Suprapubic skin (tissue), 4 donors: ENCODE data around the gene ZNF69. TPM values are rescaled to one million over a fixed set of nuclear protein-coding genes. Genes with fewer than 3 reads are reported as not detected.
A peak's percentile ranks its signal among the peaks of the same experiment; 100 is the strongest.
"Not testable (repeated sequence)": the region's sequence is repeated elsewhere in the genome, so short reads cannot be mapped to it uniquely, and the experiment has no call there.

ENCODE experiments used
- DNase-seq, 2 donors: peaks; one replicate each; pipeline ENCODE4 v3.0.0-alpha.2; 2019; ENCODE audit warnings: low spot score in 2 of 2
- H3K27ac ChIP-seq: fragments of 200-600 bp; sonication (generic); one replicate; pipeline ENCODE4 v1.5.1; 2019
- H3K27me3 ChIP-seq: fragments of 200-600 bp; sonication (generic); one replicate; pipeline ENCODE4 v1.5.1; 2019
- H3K36me3 ChIP-seq: fragments of 200-600 bp; sonication (generic); one replicate; pipeline ENCODE4 v1.5.1; 2019
- H3K4me1 ChIP-seq: fragments of 200-600 bp; sonication (generic); one replicate; pipeline ENCODE4 v1.5.1; 2019
- H3K4me3 ChIP-seq: fragments of 200-600 bp; sonication (generic); one replicate; pipeline ENCODE4 v1.5.1; 2019; ENCODE audit warnings: mild to moderate bottlenecking
- H3K9me3 ChIP-seq: fragments of 200-600 bp; sonication (generic); one replicate; pipeline ENCODE4 v1.5.1; 2019
- CTCF ChIP-seq, 2 donors: fragments of 200-600 bp in 1 of 2; fragments of 450-650 bp in 1 of 2; sonication (generic) in 1 of 2; IDR thresholded peaks; one replicate each; pipeline ENCODE4 v1.5.1; 2016 to 2019; ENCODE audit warnings: antibody characterized with exemption in 2 of 2, mild to moderate bottlenecking in 1 of 2, moderate library complexity in 1 of 2
- EP300 ChIP-seq: sonication (generic); formaldehyde crosslinking; IDR thresholded peaks from one replicate; pipeline ENCODE4 v1.6.1; 2017; ENCODE audit warnings: antibody characterized with exemption
- POLR2A ChIP-seq, 2 donors: fragments of 450-650 bp; IDR thresholded peaks; one replicate each; pipeline ENCODE4 v1.6.1; 2017; ENCODE audit warnings: antibody characterized with exemption in 2 of 2, mild to moderate bottlenecking in 2 of 2, moderate library complexity in 2 of 2
- POLR2AphosphoS5 ChIP-seq, 3 donors: sonication (generic); formaldehyde crosslinking; IDR thresholded peaks; one replicate each; pipeline ENCODE4 v1.6.1; 2017; ENCODE audit warnings: antibody characterized with exemption in 3 of 3
- WGBS: methylation state at CpG from one replicate; pipeline ENCODE4 v1.1.5; 2018; 5-methylcytosine and 5-hydroxymethylcytosine counted together
- total RNA-seq, 4 donors: library from RNA; depleted of rRNA; stranded (reverse); fragments of >200 nt; gene quantifications; one replicate each; pipeline ENCODE4 v1.1.0, GENCODE V29; 2016

Gene ZNF69
- total RNA-seq, 4 donors from 2014 or later, result 1.3 to 6.7 (median 4.4) TPM

GRCh38 chr19:11887234-11887610 is 360 bp upstream of the ZNF69 start:
- no peak for DNase-seq
- H3K36me3 ChIP-seq, result no peaks in the 10 kb centered on the region
- WGBS, result 17% methylated on average over 7 of the region's 7 CpGs
- TF ChIP-seq POLR2AphosphoS5 (IDR thresholded peaks at IDR 0.05), result no peak
- no peak for TF ChIP-seq POLR2A (IDR thresholded peaks at IDR 0.05)
- no peaks in the 10 kb centered on the region for H3K9me3 ChIP-seq
- peaks cover 13% of the 10 kb centered on the region for H3K4me1 ChIP-seq
- H3K4me3 ChIP-seq, result peak overlapping the region; percentile 77
- no peaks in the 10 kb centered on the region for H3K27me3 ChIP-seq
- peak overlapping the region; percentile 87 for H3K27ac ChIP-seq

DNA sequence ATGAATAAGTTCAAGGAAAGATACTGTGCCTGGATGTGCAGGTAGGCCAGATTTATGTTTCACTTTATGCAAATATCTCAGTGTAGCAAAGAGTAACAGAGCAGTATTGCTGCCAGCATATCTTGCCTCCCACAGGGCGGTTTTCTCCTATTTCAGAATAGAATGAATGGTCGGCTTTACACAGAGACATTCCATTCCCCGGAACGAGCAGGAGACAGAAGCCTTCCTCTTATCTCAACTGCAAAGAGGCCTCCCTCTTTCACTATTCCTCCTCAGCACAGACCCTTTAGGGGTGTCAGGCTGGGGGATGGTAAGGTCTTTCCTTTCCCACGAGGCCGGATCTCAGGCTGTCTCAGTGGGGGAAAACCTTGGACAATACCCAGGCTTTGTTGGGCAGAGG is 2.3 kb downstream of the ZNF69 start:
- H3K9me3 ChIP-seq, H3K36me3 ChIP-seq, H3K27me3 ChIP-seq, DNase-seq, H3K27ac ChIP-seq, H3K4me3 ChIP-seq: not testable (repeated sequence)
- H3K4me1 ChIP-seq, result peaks cover 13% of the 10 kb centered on the region
- WGBS, result 76% methylated on average over 6 of the region's 6 CpGs

DNA sequence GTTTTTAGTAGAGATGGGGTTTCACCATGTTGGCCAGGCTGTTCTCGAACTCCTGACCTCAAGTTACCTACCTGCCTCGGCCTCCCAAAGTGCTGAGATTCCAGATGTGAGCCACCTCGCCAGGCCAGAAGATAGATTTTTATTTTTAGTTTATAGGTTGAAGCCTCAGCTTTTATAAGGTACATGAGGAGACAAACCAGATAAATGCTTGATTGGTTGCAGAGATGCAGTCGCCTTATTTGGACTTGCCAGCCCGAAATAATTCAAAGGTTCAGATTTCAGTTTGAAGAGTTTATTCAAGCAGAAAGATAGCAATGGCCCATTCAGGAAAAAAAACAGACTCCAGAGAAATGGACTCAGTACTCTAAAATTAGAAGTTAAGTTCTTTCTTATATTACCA is 3.1 kb downstream of the ZNF69 start:
- DNase-seq, result no peak
- Histone ChIP-seq H3K4me3 (no peak overlapping the region), H3K4me1 (peaks cover 13% of the 10 kb centered on the region), H3K36me3 (no peaks in the 10 kb centered on the region), H3K27ac (no peak overlapping the region), H3K27me3 (no peaks in the 10 kb centered on the region), H3K9me3 (no peaks in the 10 kb centered on the region)
- 97% methylated on average over 5 of the region's 5 CpGs for WGBS
- TF ChIP-seq EP300 (no peak), CTCF (IDR thresholded peaks at IDR 0.05) (no peak), POLR2AphosphoS5 (IDR thresholded peaks at IDR 0.05) (no peak), POLR2A (IDR thresholded peaks at IDR 0.05) (no peak)

DNA sequence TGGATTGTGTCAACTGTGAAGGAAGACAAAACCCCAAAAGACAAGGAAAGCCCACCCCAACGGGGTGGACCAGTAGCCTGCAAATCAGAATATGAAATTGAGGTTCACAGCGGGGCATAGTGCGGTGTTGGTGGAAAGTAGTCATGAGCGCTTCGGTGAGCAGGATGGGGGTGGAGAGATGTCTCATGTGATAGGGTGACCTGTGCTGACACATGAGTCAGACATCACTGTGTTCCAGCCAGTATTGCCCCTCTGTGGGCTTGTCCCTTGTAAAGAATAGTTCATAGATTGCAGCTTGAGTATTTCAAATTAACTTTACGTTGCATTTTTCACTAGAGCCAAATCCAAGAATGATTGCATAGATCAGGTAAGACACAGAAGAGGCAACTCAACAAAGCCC is 7.3 kb downstream of the ZNF69 start:
- no peak for TF ChIP-seq CTCF (IDR thresholded peaks at IDR 0.05)
- TF ChIP-seq POLR2A (IDR thresholded peaks at IDR 0.05), result no peak
- no peak for TF ChIP-seq EP300
- no peak for TF ChIP-seq POLR2AphosphoS5 (IDR thresholded peaks at IDR 0.05)

DNA sequence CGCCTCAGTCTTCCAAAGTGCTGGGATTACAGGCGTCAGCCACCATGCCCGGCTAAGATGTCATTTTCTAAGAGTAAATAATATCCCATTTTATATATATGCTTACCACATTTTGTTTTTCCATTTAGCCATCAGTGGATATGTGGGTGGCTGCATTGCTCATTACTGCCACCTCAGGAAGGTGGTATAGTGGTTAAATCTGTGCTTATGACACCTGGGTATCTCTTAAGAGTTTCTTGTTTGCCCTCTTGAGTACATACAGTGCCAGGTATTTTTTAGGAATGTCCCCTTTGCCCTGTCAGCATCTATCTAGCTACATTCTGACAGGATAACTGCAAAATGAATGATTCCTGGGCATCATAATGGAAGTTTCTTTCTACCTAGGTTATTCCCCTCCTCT is 14.6 kb downstream of the ZNF69 start:
- 92% methylated on average over 3 of the region's 3 CpGs for WGBS
- no peak overlapping the region for H3K27ac ChIP-seq
- H3K27me3 ChIP-seq, result no peaks in the 10 kb centered on the region
- H3K4me1 ChIP-seq, result no peaks in the 10 kb centered on the region
- TF ChIP-seq POLR2A (IDR thresholded peaks at IDR 0.05) (no peak), EP300 (no peak), POLR2AphosphoS5 (IDR thresholded peaks at IDR 0.05) (no peak), CTCF (IDR thresholded peaks at IDR 0.05) (no peak)
- H3K4me3 ChIP-seq, result no peak overlapping the region
- peaks cover 46% of the 10 kb centered on the region for H3K9me3 ChIP-seq
- H3K36me3 ChIP-seq, result peaks cover 23% of the 10 kb centered on the region
- no peak for DNase-seq

More for the DNA sequence above, 7.3 kb downstream of the ZNF69 start:
- Histone ChIP-seq H3K27ac (no peak overlapping the region), H3K36me3 (no peaks in the 10 kb centered on the region), H3K27me3 (no peaks in the 10 kb centered on the region), H3K4me1 (no peaks in the 10 kb centered on the region), H3K4me3 (no peak overlapping the region), H3K9me3 (peaks cover 2% of the 10 kb centered on the region)
- no peak for DNase-seq
- 94% methylated on average over 6 of the region's 6 CpGs for WGBS

DNA sequence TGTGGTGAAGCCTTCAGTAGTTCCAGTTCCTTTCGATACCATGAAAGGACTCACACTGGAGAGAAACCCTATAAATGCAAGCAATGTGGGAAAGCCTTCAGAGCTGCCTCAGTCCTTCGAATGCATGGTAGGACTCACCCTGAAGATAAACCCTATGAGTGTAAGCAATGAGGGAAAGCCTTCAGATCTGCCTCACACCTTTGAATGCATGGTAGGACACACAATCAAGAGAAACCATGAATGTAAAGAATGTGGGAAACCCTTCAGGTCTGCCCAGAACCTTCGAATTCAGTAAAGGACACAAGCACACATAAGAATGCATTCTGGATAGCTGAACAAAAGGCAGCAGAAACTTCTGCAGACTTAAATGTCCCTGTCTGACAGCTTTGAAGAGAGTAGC is 18.3 kb downstream of the ZNF69 start:
- H3K4me3 ChIP-seq, result no peak overlapping the region

DNA sequence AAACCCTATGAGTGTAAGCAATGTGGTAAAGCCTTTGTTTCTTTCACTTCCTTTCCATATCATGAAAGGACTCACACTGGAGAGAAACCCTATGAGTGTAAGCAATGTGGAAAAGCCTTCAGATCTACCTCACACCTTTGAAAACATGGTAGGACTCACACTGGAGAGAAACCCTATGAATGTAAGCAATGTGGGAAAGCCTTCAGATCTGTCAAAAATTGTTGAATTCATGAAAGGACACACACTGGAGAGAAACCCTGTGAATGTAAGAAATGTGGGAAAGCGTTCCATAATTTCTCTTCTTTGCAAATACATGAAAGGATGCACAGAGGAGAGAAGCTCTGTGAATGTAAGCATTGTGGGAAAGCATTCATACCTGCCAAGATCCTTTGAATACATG is 24.4 kb downstream of the ZNF69 start:
- not testable (repeated sequence) for H3K4me3 ChIP-seq, DNase-seq, H3K36me3 ChIP-seq, H3K27me3 ChIP-seq, H3K4me1 ChIP-seq, H3K27ac ChIP-seq
- WGBS, result 97% methylated on average over 1 of the region's 1 CpG
- peaks cover 26% of the 10 kb centered on the region for H3K9me3 ChIP-seq

More for the DNA sequence above, 18.3 kb downstream of the ZNF69 start:
- no peak for DNase-seq
- H3K27me3 ChIP-seq, result no peaks in the 10 kb centered on the region
- 98% methylated on average over 3 of the region's 3 CpGs for WGBS
- peaks cover 23% of the 10 kb centered on the region for H3K36me3 ChIP-seq
- peaks cover 48% of the 10 kb centered on the region for H3K9me3 ChIP-seq
- no peak overlapping the region for H3K27ac ChIP-seq
- TF ChIP-seq POLR2AphosphoS5 (IDR thresholded peaks at IDR 0.05) (no peak), EP300 (no peak), CTCF (IDR thresholded peaks at IDR 0.05) (no peak), POLR2A (IDR thresholded peaks at IDR 0.05) (no peak)
- no peaks in the 10 kb centered on the region for H3K4me1 ChIP-seq

GRCh38 chr19:11914417-11915051 is 27.0 kb downstream of the ZNF69 start:
- H3K36me3 ChIP-seq, H3K27ac ChIP-seq, H3K4me1 ChIP-seq, H3K27me3 ChIP-seq, H3K4me3 ChIP-seq, DNase-seq: not testable (repeated sequence)
- peaks cover 21% of the 10 kb centered on the region for H3K9me3 ChIP-seq
- whole genome bisulfite sequencing, result 86% methylated on average over 4 of the region's 4 CpGs
